Measurements from ENCODE around the gene HYLS1. TPM values are rescaled to one million over a fixed set of nuclear protein-coding genes. Genes with fewer than 3 reads are reported as not detected.
A peak's percentile ranks its signal among the peaks of the same experiment; 100 is the strongest.

Gene HYLS1
- polyA plus RNA-seq, 1 donor, result 6.5 TPM

DNA sequence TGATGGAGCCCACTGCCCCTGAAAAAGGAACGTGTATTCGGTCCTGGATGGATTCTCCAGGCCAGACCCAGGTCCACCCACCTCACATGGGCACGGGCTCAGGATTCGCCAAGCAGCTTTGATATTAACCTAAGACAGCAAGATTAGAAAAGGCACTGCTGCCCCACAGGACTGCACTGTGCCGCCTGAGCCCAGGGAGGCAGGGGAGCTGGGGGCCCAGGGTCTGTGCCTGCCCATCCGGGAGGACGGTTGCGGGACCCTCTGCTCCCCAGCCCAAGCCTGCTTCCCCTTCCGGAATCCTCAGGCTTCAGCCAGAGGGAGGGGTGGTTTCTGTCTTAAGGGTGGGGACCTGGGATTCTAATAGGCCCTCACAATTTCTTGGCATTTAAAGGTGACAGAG, 44.8 kb downstream of the HYLS1 start:
- no peak overlapping the region for H3K27ac ChIP-seq (ENCODE audit: low read length)
- DNase-seq, result no peak
- WGBS (ENCODE audit: insufficient coverage, low lambda C conversion rate), result no CpG with 5 or more reads among the region's 9 CpGs

DNA sequence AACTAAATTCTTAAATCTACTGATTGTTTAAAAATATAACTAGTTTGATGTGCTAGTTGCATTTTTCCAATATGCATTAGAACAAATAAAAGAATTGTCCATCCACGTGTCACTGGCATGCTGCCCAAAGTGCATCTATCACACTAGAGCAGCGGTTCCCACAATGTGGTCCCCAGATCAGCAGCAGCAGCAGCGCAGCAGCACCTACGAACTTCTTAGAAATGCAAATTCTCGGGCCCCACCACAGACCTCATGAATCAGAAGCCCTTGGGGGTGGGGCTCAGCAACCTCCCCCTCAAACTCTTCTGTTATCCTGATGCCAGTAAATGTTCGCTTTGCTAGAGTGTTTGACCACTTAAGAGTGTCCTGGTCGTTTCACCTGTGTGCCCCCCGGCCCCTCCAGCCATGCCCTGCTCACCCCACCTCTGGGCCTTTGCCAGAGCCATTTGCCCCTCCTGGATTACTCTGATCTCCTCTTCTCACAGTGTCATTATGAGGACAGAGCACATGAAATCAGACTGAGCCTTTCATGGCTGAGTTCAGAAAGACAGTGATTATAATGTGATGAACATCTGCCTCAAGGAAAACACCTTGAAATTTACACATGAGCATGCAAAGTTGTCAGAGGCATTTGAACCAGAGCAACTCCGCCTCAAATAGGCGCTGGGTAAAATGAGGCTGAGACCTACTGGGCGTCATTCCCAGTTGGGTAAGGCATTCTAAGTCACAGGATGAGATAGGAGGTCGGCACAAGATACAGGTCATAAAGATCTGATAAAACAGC, 45.8 kb downstream of the HYLS1 start:
- Histone ChIP-seq H3K4me1 (ENCODE audit: control insufficient read depth, insufficient read depth, low read length) (no peaks in the 10 kb centered on the region), H3K27me3 (ENCODE audit: control insufficient read depth, insufficient read depth, low read length) (no peaks in the 10 kb centered on the region), H3K36me3 (ENCODE audit: control insufficient read depth, insufficient read depth, low read length) (no peaks in the 10 kb centered on the region), H3K27ac (ENCODE audit: low read length) (no peak overlapping the region), H3K9me3 (ENCODE audit: control insufficient read depth, low read depth, low read length) (no peaks in the 10 kb centered on the region), H3K4me3 (ENCODE audit: low read length) (no peak overlapping the region)
- no CpG with 5 or more reads among the region's 12 CpGs for WGBS (ENCODE audit: insufficient coverage, low lambda C conversion rate)
- DNase-seq, result no peak

More for the DNA sequence above, 44.8 kb downstream of the HYLS1 start:
- Histone ChIP-seq H3K4me1 (ENCODE audit: control insufficient read depth, insufficient read depth, low read length) (no peaks in the 10 kb centered on the region), H3K4me3 (ENCODE audit: low read length) (no peak overlapping the region), H3K9me3 (ENCODE audit: control insufficient read depth, low read depth, low read length) (no peaks in the 10 kb centered on the region), H3K27me3 (ENCODE audit: control insufficient read depth, insufficient read depth, low read length) (no peaks in the 10 kb centered on the region), H3K36me3 (ENCODE audit: control insufficient read depth, insufficient read depth, low read length) (no peaks in the 10 kb centered on the region)

- Histone ChIP-seq H3K27ac (ENCODE audit: low read length) (no peak overlapping the region), H3K4me1 (ENCODE audit: control insufficient read depth, insufficient read depth, low read length) (no peaks in the 10 kb centered on the region), H3K36me3 (ENCODE audit: control insufficient read depth, insufficient read depth, low read length) (no peaks in the 10 kb centered on the region), H3K4me3 (ENCODE audit: low read length) (no peak overlapping the region), H3K9me3 (ENCODE audit: control insufficient read depth, low read depth, low read length) (no peaks in the 10 kb centered on the region), H3K27me3 (ENCODE audit: control insufficient read depth, insufficient read depth, low read length) (no peaks in the 10 kb centered on the region)
- WGBS (ENCODE audit: insufficient coverage, low lambda C conversion rate), result no CpG with 5 or more reads among the region's 8 CpGs
- no peak for DNase-seq
Observed at GRCh38 chr11:125934473-125934872, 47.0 kb downstream of the HYLS1 start.

- DNase-seq, result no peak
- WGBS (ENCODE audit: insufficient coverage, low lambda C conversion rate), result 100% methylated on average over 1 of the region's 2 CpGs
- Histone ChIP-seq H3K4me3 (ENCODE audit: low read length) (no peak overlapping the region), H3K36me3 (ENCODE audit: control insufficient read depth, insufficient read depth, low read length) (no peaks in the 10 kb centered on the region), H3K9me3 (ENCODE audit: control insufficient read depth, low read depth, low read length) (no peaks in the 10 kb centered on the region), H3K4me1 (ENCODE audit: control insufficient read depth, insufficient read depth, low read length) (no peaks in the 10 kb centered on the region), H3K27me3 (ENCODE audit: control insufficient read depth, insufficient read depth, low read length) (no peaks in the 10 kb centered on the region), H3K27ac (ENCODE audit: low read length) (no peak overlapping the region)
Observed at GRCh38 chr11:125935056-125935455, 47.6 kb downstream of the HYLS1 start.

DNA sequence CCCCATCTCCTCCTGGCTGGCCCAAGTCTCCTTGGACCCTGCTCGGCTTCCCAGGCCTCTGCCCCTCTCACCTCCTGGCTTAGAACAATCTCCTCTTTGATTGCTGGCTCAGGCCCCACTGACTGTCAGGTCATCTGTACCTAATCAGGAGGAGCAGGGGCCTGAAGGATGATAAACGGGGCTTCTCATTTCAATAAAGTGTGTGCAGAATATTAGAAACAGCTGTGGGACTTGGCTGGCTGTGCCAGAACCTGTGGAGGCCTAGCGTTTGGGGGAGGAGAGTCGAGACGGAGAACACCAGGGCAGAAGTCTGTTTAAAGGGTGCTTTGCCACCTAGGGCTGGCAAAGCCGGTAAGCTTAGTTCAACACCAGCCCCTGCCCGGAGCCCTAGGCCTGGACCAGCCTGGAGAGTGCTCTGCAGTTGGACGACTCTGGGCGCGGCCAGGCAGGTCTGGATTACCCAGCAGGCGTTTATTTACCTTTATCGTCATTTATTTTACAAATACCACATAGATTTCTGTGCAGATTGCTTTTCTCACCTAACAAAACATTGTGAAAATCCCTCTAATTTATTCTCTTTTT, 48.2 kb downstream of the HYLS1 start:
- Histone ChIP-seq H3K36me3 (ENCODE audit: control insufficient read depth, insufficient read depth, low read length) (no peaks in the 10 kb centered on the region), H3K9me3 (ENCODE audit: control insufficient read depth, low read depth, low read length) (no peaks in the 10 kb centered on the region), H3K4me1 (ENCODE audit: control insufficient read depth, insufficient read depth, low read length) (no peaks in the 10 kb centered on the region), H3K27me3 (ENCODE audit: control insufficient read depth, insufficient read depth, low read length) (no peaks in the 10 kb centered on the region), H3K4me3 (ENCODE audit: low read length) (no peak overlapping the region), H3K27ac (ENCODE audit: low read length) (no peak overlapping the region)
- 49% methylated on average over 2 of the region's 12 CpGs for WGBS (ENCODE audit: insufficient coverage, low lambda C conversion rate)
- no peak for DNase-seq

- WGBS (ENCODE audit: insufficient coverage, low lambda C conversion rate), result no CpG with 5 or more reads among the region's 5 CpGs
- no peaks in the 10 kb centered on the region for H3K36me3 ChIP-seq (ENCODE audit: control insufficient read depth, insufficient read depth, low read length)
- H3K4me1 ChIP-seq (ENCODE audit: control insufficient read depth, insufficient read depth, low read length), result peaks cover 5% of the 10 kb centered on the region
- H3K4me3 ChIP-seq (ENCODE audit: low read length), result no peak overlapping the region
- no peaks in the 10 kb centered on the region for H3K27me3 ChIP-seq (ENCODE audit: control insufficient read depth, insufficient read depth, low read length)
- DNase-seq, result no peak
- no peak overlapping the region for H3K27ac ChIP-seq (ENCODE audit: low read length)
- no peaks in the 10 kb centered on the region for H3K9me3 ChIP-seq (ENCODE audit: control insufficient read depth, low read depth, low read length)
Observed at GRCh38 chr11:125938418-125938817, 51.0 kb downstream of the HYLS1 start.

DNA sequence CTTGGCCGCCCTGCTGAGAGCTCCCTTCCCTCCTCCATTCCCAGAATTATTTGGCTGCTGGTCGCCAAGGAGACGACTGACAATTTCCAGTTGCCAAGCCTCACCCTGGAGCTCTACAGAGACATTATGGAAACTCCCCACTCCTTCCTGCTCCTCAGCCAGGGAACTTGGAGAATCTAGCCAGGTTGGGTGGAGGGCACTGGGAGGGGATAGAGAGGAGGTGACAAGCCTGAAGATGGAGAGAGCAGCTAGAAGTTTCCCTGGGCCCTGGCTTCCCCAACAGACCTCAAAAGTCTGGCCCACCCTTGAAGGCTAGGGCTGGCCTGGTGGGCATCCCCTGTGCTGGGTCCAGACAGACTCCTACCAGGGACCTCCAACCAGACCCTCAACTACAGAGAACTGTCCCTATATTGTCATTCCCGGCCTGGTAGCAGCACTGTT, 51.6 kb downstream of the HYLS1 start:
- no peaks in the 10 kb centered on the region for H3K9me3 ChIP-seq (ENCODE audit: control insufficient read depth, low read depth, low read length)
- no peak overlapping the region for H3K4me3 ChIP-seq (ENCODE audit: low read length)
- no peaks in the 10 kb centered on the region for H3K27me3 ChIP-seq (ENCODE audit: control insufficient read depth, insufficient read depth, low read length)
- WGBS (ENCODE audit: insufficient coverage, low lambda C conversion rate), result no CpG with 5 or more reads among the region's 4 CpGs
- peaks cover 5% of the 10 kb centered on the region for H3K4me1 ChIP-seq (ENCODE audit: control insufficient read depth, insufficient read depth, low read length)
- H3K36me3 ChIP-seq (ENCODE audit: control insufficient read depth, insufficient read depth, low read length), result no peaks in the 10 kb centered on the region
- DNase-seq, result peak in 1 of 2 donors; percentile 16
- H3K27ac ChIP-seq (ENCODE audit: low read length), result no peak overlapping the region

DNA sequence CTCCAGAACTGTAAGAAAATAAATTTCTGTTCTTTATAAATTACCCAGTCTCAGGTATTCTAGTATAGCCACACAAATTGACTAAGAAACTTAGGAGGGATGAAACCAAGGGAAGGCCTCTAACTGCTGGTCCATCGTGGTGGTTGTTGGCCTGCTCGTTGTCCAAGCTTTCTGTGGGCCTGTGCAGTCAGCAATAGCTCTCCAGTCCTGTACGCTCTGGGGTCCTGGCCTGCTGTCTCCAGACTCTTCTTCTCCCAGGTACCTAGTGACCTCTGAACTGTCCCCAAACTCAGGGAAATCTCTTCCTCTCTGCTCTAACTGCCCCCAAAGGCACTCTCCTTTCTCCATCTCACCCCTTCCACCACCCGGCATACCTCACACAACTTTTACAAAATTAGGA, 52.7 kb downstream of the HYLS1 start:
- WGBS (ENCODE audit: insufficient coverage, low lambda C conversion rate), result 100% methylated on average over 1 of the region's 4 CpGs
- Histone ChIP-seq H3K36me3 (ENCODE audit: control insufficient read depth, insufficient read depth, low read length) (no peaks in the 10 kb centered on the region), H3K27me3 (ENCODE audit: control insufficient read depth, insufficient read depth, low read length) (no peaks in the 10 kb centered on the region), H3K9me3 (ENCODE audit: control insufficient read depth, low read depth, low read length) (no peaks in the 10 kb centered on the region), H3K4me1 (ENCODE audit: control insufficient read depth, insufficient read depth, low read length) (peaks cover 5% of the 10 kb centered on the region), H3K4me3 (ENCODE audit: low read length) (no peak overlapping the region), H3K27ac (ENCODE audit: low read length) (no peak overlapping the region)
- DNase-seq, result no peak

- Histone ChIP-seq H3K4me3 (ENCODE audit: low read length) (no peak overlapping the region), H3K36me3 (ENCODE audit: control insufficient read depth, insufficient read depth, low read length) (no peaks in the 10 kb centered on the region), H3K9me3 (ENCODE audit: control insufficient read depth, low read depth, low read length) (no peaks in the 10 kb centered on the region), H3K27me3 (ENCODE audit: control insufficient read depth, insufficient read depth, low read length) (no peaks in the 10 kb centered on the region), H3K4me1 (ENCODE audit: control insufficient read depth, insufficient read depth, low read length) (peaks cover 5% of the 10 kb centered on the region), H3K27ac (ENCODE audit: low read length) (no peak overlapping the region)
- no peak for DNase-seq
- WGBS (ENCODE audit: insufficient coverage, low lambda C conversion rate), result no CpG with 5 or more reads among the region's 4 CpGs
Observed at GRCh38 chr11:125941267-125941618, 53.8 kb downstream of the HYLS1 start.

GRCh38 chr11:125941619-125942611, 54.4 kb downstream of the HYLS1 start:
- H3K27me3 ChIP-seq (ENCODE audit: control insufficient read depth, insufficient read depth, low read length), result no peaks in the 10 kb centered on the region
- H3K27ac ChIP-seq (ENCODE audit: low read length), result no peak overlapping the region
- no peaks in the 10 kb centered on the region for H3K9me3 ChIP-seq (ENCODE audit: control insufficient read depth, low read depth, low read length)
- peak; percentile 41 to 46 for DNase-seq
- H3K4me1 ChIP-seq (ENCODE audit: control insufficient read depth, insufficient read depth, low read length), result peaks cover 5% of the 10 kb centered on the region
- no peaks in the 10 kb centered on the region for H3K36me3 ChIP-seq (ENCODE audit: control insufficient read depth, insufficient read depth, low read length)
- no peak overlapping the region for H3K4me3 ChIP-seq (ENCODE audit: low read length)
- WGBS (ENCODE audit: insufficient coverage, low lambda C conversion rate), result 13% methylated on average over 3 of the region's 20 CpGs

All from large intestine (tissue), 3 donors.